ENCODE results near the gene NBPF9.
"Not testable (repeated sequence)": the region's sequence is repeated elsewhere in the genome, so short reads cannot be mapped to it uniquely, and the experiment has no call there.

The NBPF9 gene

DNA sequence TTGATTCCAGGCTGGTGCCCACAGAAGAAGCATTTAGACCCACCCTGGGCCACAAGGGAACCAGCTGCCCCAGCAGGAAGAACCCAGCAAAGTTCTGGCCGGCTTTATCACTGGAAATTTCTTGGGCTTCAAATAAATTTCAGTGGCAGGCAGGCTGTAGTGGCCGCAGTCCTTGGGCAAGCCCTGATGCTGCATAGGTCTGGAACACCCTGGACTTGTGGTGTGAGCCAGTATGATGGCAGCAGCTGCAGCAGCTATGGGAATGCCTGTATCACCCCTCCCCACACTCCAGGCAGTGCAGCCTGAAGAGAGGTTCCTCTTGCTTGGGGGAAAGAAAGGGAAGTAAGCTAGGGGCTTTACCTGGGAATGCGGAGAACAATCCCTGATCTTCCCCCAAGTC, 69.4 kb downstream of the NBPF9 start:
- in situ Hi-C loops (cut with MboI; ENCODE audit: low pct_unique_long_range_greater_than_20kb, low sequenced_read_pairs, unreplicated experiment); DNase-seq (ENCODE audit: low spot score): not testable (repeated sequence)

DNA sequence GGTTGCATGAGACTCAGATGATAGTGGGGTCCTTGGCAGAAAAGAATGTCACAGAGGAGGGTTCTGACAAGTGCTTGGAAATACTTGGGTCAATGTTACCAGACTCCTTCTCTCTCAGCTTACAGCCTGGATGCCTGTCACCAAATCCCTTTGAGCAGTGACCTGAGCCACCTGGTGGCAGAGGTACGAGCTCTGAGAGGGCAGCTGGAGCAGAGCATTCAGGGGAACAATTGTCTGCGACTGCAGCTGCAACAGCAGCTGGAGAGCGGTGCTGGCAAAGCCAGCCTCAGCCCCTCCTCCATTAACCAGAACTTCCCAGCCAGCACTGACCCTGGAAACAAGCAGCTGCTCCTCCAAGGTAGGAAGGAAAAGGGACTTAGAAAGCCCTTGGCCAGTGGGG, 79.0 kb downstream of the NBPF9 start:
- in situ Hi-C loops (cut with MboI; ENCODE audit: low pct_unique_long_range_greater_than_20kb, low sequenced_read_pairs, unreplicated experiment); DNase-seq (ENCODE audit: low spot score): not testable (repeated sequence)

DNA sequence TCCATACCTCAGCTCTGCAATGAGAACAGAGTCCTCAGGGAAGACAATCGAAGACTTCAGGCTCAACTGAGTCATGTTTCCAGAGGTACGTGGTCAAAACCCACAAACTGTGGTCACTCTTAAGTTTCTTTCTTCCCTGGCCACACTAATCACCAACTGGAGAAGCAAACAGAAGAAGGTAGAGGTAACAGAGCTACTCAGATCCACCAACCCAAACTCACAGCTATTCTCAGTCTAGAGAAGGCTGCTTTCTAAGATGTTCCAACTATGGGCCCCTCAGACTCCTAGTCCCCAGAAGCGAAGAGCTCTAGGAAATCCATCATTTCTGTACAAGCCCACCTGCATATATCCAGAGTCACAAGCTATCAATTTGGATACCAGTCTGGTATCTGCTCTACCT, 84.8 kb downstream of the NBPF9 start:
- DNase-seq (ENCODE audit: low spot score); in situ Hi-C loops (cut with MboI; ENCODE audit: low pct_unique_long_range_greater_than_20kb, low sequenced_read_pairs, unreplicated experiment): not testable (repeated sequence)

DNA sequence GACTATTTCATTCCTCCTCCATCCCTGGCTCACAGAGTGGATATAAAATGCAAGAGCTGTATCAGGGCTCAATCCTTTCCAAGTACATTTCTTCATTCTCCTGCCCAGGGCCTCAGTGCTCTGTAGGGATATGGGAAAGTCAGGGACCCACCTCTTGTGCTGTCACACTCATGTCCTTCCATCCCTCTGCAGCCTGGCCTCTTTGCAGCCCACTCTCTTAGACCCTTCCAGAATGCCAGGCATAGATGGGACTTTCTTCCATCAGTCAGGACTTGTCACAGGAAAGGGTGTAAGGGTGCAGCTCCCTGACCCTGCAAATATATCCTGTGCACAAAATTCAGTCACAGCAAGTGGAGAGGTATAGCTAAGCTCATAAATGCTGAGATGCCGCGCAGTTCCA, 86.7 kb downstream of the NBPF9 start:
- DNase-seq (ENCODE audit: low spot score); in situ Hi-C loops (cut with MboI; ENCODE audit: low pct_unique_long_range_greater_than_20kb, low sequenced_read_pairs, unreplicated experiment): not testable (repeated sequence)

DNA sequence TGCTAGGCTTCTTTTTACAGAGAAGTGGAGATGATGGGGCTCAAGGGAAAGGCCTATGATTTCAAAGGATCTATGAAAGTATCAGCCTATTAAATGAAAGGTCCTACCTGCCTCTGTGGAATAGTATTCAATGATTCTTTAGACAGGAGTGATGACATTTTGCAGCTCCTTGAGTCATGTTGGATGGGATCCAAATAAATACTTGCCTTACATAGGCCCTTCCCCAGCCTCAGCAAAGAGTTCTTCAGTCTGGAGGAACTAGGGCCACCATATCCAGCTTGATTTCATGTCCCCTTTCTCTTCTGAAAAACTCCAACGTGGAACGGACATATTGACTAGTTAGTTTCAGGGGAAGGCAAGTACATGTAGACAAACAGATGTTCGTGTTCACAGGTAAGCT, 87.8 kb downstream of the NBPF9 start:
- DNase-seq (ENCODE audit: low spot score); in situ Hi-C loops (cut with MboI; ENCODE audit: low pct_unique_long_range_greater_than_20kb, low sequenced_read_pairs, unreplicated experiment): not testable (repeated sequence)

DNA sequence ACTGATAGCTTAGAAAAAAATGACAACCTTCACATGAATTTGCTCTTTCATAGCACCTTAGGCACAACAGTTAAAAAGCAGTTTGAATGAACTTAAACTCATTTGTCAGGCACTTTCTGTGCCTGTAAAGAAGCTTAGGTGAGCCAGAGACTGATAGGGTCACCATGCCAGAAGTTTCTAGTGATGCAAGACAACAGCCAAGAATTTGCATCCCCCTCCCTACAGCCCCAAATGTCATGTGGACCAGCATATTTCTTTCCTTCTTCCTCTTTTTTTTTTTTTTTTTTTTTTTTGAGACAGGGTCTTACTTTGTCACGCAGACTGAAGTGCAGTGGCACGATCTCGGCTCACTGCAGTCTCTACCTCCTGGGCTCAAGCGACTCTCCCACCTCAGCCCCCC, 89.8 kb downstream of the NBPF9 start:
- in situ Hi-C loops (cut with MboI; ENCODE audit: low pct_unique_long_range_greater_than_20kb, low sequenced_read_pairs, unreplicated experiment), result not testable (repeated sequence)

DNA sequence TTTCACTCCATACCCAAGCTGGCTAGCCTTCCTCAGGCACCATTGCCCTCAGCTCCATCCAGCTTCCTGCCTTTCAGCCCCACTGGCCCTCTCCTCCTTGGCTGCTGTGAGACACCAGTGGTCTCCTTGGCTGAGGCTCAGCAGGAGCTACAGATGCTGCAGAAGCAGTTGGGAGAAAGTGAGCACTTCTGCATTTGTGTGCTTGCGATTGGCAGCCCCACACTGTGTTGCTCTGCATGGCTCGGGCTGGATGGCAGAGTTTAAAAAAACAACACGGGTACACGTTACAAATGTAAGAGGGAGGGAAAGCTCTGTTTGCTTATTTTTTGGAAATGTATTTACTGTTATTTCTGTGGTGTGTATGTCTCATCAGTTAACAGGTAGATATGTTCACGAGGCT, 90.8 kb downstream of the NBPF9 start:
- in situ Hi-C loops (cut with MboI; ENCODE audit: low pct_unique_long_range_greater_than_20kb, low sequenced_read_pairs, unreplicated experiment); DNase-seq (ENCODE audit: low spot score): not testable (repeated sequence)

More for the DNA sequence above, 89.8 kb downstream of the NBPF9 start:
- DNase-seq (ENCODE audit: low spot score), result not testable (repeated sequence)

DNA sequence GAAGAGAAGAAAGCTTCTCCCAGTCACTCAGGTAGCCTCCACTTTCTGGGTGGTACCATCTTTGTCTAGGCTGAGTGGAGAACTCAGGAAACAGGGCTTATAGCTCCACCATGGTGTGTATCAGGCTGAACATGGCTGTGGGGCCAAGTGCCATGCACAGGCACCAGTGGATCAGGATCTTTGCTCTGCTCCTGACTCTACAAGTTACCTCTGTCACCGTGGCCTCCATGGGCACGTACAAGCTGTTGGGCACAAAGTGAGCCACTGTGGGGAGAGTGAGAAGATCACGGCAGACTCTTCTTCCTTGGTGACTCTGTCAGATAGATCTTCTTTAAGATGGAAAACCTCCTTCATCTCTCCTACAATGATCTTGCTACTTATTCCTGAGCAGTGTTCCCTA, 93.6 kb downstream of the NBPF9 start:
- in situ Hi-C loops (cut with MboI; ENCODE audit: low pct_unique_long_range_greater_than_20kb, low sequenced_read_pairs, unreplicated experiment); DNase-seq (ENCODE audit: low spot score): not testable (repeated sequence)

DNA sequence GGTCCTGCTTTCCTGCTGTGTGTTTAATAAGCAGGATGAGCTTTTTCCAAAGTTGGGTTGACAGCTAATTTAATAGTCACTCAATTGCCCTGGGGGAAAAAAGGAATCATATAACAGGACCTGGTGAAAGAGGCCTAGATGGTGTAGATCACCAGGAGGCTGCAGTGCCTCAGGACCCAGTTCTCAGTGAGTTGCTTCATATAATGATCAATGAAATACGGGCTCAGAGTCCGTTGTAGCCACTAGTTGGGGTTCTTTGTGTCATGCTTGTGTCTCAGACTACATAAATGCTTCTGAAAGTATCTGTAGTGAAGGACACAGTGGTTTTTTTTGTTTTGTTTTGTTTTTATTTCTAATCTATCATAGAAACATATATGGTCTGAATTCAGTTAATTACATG, 94.6 kb downstream of the NBPF9 start:
- DNase-seq (ENCODE audit: low spot score); in situ Hi-C loops (cut with MboI; ENCODE audit: low pct_unique_long_range_greater_than_20kb, low sequenced_read_pairs, unreplicated experiment): not testable (repeated sequence)

DNA sequence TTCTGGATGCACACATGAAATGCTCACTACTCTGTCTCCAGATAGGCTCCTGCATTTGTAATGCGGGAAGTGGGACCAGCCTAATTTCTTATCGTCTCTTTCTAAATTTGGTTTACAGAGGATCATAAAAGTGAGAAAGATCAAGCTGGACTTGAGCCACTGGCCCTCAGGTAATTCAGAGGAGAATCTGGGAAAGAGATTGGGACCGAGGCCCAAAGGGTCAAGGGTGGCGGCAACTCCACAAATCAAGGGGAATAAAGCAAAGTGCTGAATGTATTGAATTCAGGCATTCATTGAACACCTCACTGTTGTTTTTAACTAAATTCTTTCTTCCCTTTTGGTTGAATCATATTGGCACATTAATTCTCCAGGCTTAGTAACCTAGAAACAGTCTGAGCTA, 95.0 kb downstream of the NBPF9 start:
- in situ Hi-C loops (cut with MboI; ENCODE audit: low pct_unique_long_range_greater_than_20kb, low sequenced_read_pairs, unreplicated experiment); DNase-seq (ENCODE audit: low spot score): not testable (repeated sequence)

Measured in GM13977 (cell line).